Ascending aorta (tissue), 2 donors: ENCODE results near the gene FHIT. TPM values are rescaled to one million over a fixed set of nuclear protein-coding genes. Genes with fewer than 3 reads are reported as not detected.

Source experiments
- DNase-seq, 2 donors: peaks; one replicate each; pipeline ENCODE4 v3.0.0-alpha.2; 2019; ENCODE audit warnings: low spot score in 2 of 2
- H3K27ac ChIP-seq, 2 donors: fragments of 200-600 bp; sonication (generic); one replicate each; pipeline ENCODE4 v1.5.1; 2016 to 2017; ENCODE audit warnings: mild to moderate bottlenecking in 1 of 2
- H3K27me3 ChIP-seq: fragments of 200-600 bp; sonication (generic); one replicate; pipeline ENCODE4 v1.5.1; 2017
- H3K36me3 ChIP-seq, 2 donors: fragments of 200-600 bp; sonication (generic); one replicate each; pipeline ENCODE4 v1.5.1; 2016
- H3K4me1 ChIP-seq, 2 donors: fragments of 200-600 bp; sonication (generic); one replicate each; pipeline ENCODE4 v1.5.1; 2016 to 2017; ENCODE audit warnings: mild to moderate bottlenecking in 1 of 2
- H3K4me3 ChIP-seq, 2 donors: fragments of 200-600 bp; sonication (generic); one replicate each; pipeline ENCODE4 v1.5.1; 2016 to 2017; ENCODE audit warnings: mild to moderate bottlenecking in 1 of 2
- H3K9me3 ChIP-seq, 2 donors: fragments of 200-600 bp; sonication (generic); one replicate each; pipeline ENCODE4 v1.5.1; 2016
- intact Hi-C: fragments of 100-400 bp; cut with DNase I; formaldehyde crosslinking; loops from one replicate; pipeline ENCODE4 v1.15.1; 2023
- total RNA-seq: library from RNA; depleted of rRNA; stranded (reverse); fragments of >200 nt; gene quantifications from one replicate; pipeline ENCODE4 v1.1.0, GENCODE V29; 2016
- TF ChIP-seq, protein P1 (sequence below), 3 experiments: fragments of 200-600 bp in 2 of 3; fragments of 450-650 bp in 1 of 3; sonication (generic) in 2 of 3; IDR thresholded peaks; one replicate each; pipeline ENCODE4 v1.5.1; 2016 to 2019; ENCODE audit warnings: antibody characterized with exemption in 3 of 3, mild to moderate bottlenecking in 1 of 3, moderate library complexity in 1 of 3

Gene FHIT
- total RNA-seq, 1 donor from 2014 or later, result 0.21 TPM

DNA sequence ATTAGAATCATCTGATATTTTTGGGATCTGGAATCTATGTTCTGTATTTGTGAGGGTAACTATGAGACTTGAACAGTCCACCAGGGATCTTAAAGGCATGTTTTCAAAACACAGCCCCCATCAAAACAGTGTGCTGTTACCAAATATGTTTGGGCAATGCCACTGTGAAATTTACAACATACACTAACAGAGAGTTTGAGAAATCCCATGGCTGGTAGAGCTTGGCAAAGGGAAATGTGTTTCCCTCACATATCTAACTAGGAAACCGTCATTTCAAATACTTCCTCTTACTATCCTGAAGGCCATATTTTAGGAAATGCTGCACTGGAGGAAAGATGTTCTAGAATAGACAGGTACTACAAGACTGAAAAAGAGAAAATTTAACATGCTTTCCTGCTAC lies 607.4 kb downstream of the FHIT start:
- H3K4me3 ChIP-seq, result no peak overlapping the region
- DNase-seq, result no peak
- H3K27me3 ChIP-seq, result no peaks in the 10 kb centered on the region
- no peaks in the 10 kb centered on the region for H3K9me3 ChIP-seq
- H3K4me1 ChIP-seq, result peaks cover 0 to 12% of the 10 kb centered on the region in 2 donors
- no peak overlapping the region for H3K27ac ChIP-seq
- no peaks in the 10 kb centered on the region for H3K36me3 ChIP-seq
- intact Hi-C loops, result no loop called here
- TF ChIP-seq, protein P1, sequence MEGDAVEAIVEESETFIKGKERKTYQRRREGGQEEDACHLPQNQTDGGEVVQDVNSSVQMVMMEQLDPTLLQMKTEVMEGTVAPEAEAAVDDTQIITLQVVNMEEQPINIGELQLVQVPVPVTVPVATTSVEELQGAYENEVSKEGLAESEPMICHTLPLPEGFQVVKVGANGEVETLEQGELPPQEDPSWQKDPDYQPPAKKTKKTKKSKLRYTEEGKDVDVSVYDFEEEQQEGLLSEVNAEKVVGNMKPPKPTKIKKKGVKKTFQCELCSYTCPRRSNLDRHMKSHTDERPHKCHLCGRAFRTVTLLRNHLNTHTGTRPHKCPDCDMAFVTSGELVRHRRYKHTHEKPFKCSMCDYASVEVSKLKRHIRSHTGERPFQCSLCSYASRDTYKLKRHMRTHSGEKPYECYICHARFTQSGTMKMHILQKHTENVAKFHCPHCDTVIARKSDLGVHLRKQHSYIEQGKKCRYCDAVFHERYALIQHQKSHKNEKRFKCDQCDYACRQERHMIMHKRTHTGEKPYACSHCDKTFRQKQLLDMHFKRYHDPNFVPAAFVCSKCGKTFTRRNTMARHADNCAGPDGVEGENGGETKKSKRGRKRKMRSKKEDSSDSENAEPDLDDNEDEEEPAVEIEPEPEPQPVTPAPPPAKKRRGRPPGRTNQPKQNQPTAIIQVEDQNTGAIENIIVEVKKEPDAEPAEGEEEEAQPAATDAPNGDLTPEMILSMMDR (IDR thresholded peaks at IDR 0.05), result no peak

DNA sequence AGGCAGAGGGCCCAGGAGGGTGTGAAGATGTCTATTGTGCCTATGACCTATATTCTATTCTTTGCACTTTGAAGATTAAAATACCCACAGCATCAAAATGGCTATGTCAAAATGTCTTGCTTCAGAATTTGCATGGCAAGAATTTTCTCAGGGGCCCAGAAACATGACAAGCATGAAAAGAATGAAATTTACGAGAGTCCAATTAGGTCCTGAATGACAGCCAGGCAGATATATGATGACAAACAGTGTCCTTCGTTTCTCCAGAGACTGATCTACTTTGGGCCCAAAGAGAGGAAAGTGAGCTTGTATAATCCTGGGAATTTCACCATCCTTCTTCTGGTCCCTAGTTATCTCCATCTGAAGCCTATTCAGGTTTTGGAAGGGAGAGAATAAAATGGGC lies 609.9 kb downstream of the FHIT start:
- Histone ChIP-seq H3K27ac (no peak overlapping the region), H3K4me1 (peaks cover 0 to 12% of the 10 kb centered on the region in 2 donors), H3K36me3 (no peaks in the 10 kb centered on the region), H3K9me3 (no peaks in the 10 kb centered on the region), H3K27me3 (no peaks in the 10 kb centered on the region), H3K4me3 (no peak overlapping the region)
- DNase-seq, result no peak
- TF ChIP-seq, protein P1 (IDR thresholded peaks at IDR 0.05), result no peak
- intact Hi-C loops, result no loop called here

DNA sequence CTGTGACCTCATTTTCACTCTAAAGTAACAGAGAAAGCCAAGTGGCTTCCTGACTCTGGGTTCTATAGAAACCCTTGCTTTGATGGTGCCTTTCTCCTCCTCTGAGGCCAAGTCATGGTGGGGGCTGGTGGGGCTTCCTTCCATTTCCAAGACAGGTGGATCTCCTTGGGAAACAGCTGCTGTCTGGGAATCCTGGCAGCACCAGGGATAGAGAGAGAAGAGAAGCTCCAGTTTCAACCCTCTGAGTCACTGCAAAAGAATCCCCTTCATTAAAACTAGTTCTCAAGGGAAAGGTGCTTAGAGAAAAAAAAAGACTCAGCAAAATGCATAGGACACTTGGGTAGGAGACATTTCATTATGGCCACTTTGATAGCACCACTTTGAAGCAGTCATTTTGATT lies 614.4 kb downstream of the FHIT start:
- intact Hi-C loops, result no loop called here
- no peaks in the 10 kb centered on the region for H3K36me3 ChIP-seq

DNA sequence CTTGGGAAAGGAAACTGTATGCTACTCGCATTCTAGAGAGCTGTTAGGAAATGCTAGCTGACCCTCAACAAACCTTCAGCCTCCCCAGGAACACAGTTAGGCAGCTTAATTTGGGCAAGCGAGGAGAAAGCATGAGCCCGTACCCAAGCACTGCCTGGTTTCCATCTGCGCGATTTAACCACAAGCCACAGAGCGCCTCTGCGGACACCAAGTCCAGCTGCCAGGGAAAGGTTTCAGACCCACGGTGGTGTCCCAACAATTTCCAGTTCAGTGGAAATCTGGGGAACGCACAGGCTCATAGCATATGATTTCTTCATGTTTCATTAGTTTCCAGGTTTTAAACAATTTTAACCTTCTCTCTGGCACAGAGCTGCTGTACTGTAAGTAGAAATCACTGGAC lies 617.6 kb downstream of the FHIT start:
- Histone ChIP-seq H3K36me3 (no peaks in the 10 kb centered on the region), H3K4me1 (no peaks in the 10 kb centered on the region), H3K27me3 (no peaks in the 10 kb centered on the region), H3K9me3 (no peaks in the 10 kb centered on the region), H3K4me3 (no peak overlapping the region), H3K27ac (no peak overlapping the region)
- intact Hi-C loops, result no loop called here
- no peak for DNase-seq
- TF ChIP-seq, protein P1 (IDR thresholded peaks at IDR 0.05), result no peak

More for the DNA sequence above, 614.4 kb downstream of the FHIT start:
- no peak overlapping the region for H3K27ac ChIP-seq
- H3K4me3 ChIP-seq, result no peak overlapping the region
- no peaks in the 10 kb centered on the region for H3K9me3 ChIP-seq
- no peaks in the 10 kb centered on the region for H3K27me3 ChIP-seq
- H3K4me1 ChIP-seq, result no peaks in the 10 kb centered on the region
- TF ChIP-seq, protein P1 (IDR thresholded peaks at IDR 0.05), result no peak
- no peak for DNase-seq

DNA sequence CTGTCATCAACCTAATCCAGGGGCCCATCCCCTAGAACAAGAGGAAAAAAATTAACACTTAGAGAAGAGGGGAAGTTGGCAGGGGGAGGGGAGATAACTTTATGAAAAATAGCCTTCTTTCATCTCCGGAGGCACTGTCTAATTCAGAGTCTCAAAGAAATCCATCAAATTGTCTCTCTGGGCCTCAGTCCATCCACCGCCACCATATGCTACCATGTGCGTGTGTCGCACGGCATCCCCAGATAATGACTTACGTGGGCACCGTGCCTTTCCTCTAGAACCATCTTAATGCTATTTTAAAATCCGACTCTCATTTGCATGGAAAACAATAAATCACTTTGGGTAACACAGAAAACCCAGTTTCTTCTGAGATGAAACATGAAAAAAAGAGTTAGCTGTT lies 619.7 kb downstream of the FHIT start:
- Histone ChIP-seq H3K4me3 (no peak overlapping the region), H3K4me1 (no peaks in the 10 kb centered on the region), H3K36me3 (no peaks in the 10 kb centered on the region), H3K9me3 (no peaks in the 10 kb centered on the region), H3K27me3 (no peaks in the 10 kb centered on the region), H3K27ac (no peak overlapping the region)
- TF ChIP-seq, protein P1 (IDR thresholded peaks at IDR 0.05), result no peak
- intact Hi-C loops, result no loop called here
- DNase-seq, result no peak

DNA sequence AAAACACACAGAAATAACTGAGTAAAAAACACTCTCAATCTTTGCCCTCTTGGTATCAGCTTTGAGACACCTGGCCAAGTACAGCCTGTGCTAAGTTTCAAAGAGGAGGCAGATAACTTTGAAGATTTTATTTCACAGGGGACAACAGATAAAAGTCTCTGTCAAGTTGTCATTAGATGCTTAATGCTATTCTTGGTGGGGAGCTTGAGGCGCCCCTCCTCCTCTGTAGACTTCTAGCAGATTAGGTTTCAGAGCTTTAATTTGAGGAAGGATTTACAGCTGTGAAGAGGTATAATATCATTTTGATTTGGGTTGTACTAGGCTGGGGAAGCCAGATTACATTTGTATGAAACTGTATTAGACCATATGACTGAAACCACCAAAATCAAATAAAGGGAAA lies 620.3 kb downstream of the FHIT start:
- no peaks in the 10 kb centered on the region for H3K4me1 ChIP-seq

More for the DNA sequence above, 620.3 kb downstream of the FHIT start:
- Histone ChIP-seq H3K9me3 (no peaks in the 10 kb centered on the region), H3K4me3 (no peak overlapping the region), H3K27me3 (no peaks in the 10 kb centered on the region), H3K36me3 (no peaks in the 10 kb centered on the region), H3K27ac (no peak overlapping the region)
- intact Hi-C loops, result no loop called here
- TF ChIP-seq, protein P1 (IDR thresholded peaks at IDR 0.05), result no peak
- no peak for DNase-seq
